ENCODE results near the gene RNF212B.

DNA sequence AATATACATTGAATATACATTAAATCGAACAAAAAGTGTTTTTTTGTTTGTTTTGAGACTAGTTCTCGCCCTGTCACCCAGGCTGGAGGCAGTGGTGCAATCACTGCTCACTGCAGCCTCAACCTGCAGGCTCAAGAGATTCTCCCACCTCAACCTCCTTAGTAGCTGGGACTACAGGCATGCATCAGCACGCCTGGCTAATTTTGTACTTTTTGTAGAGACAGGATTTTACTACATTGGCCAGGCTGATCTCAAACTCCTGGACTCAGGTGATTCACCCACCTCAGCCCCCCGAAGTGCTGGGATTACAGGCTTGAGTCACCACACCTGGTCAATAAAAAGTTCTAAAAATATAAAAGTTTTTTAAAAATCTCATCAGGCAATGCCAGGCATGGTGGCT lies 10.2 kb upstream of the RNF212B start:
- TF ChIP-seq, protein P1, sequence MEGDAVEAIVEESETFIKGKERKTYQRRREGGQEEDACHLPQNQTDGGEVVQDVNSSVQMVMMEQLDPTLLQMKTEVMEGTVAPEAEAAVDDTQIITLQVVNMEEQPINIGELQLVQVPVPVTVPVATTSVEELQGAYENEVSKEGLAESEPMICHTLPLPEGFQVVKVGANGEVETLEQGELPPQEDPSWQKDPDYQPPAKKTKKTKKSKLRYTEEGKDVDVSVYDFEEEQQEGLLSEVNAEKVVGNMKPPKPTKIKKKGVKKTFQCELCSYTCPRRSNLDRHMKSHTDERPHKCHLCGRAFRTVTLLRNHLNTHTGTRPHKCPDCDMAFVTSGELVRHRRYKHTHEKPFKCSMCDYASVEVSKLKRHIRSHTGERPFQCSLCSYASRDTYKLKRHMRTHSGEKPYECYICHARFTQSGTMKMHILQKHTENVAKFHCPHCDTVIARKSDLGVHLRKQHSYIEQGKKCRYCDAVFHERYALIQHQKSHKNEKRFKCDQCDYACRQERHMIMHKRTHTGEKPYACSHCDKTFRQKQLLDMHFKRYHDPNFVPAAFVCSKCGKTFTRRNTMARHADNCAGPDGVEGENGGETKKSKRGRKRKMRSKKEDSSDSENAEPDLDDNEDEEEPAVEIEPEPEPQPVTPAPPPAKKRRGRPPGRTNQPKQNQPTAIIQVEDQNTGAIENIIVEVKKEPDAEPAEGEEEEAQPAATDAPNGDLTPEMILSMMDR (IDR thresholded peaks at IDR 0.05), result no peak
- no peak for TF ChIP-seq POLR2AphosphoS5 (IDR thresholded peaks at IDR 0.05)
